Kidney epithelial cell (primary cell): ENCODE results near the gene INF2. TPM values are rescaled to one million over a fixed set of nuclear protein-coding genes. Genes with fewer than 3 reads are reported as not detected.

ENCODE experiments used
- DNase-seq: peaks from one replicate; pipeline ENCODE4 v3.0.0-alpha.2; 2010; ENCODE audit warnings: low read depth
- H3K27me3 ChIP-seq: 2 replicates; pipeline ENCODE4 v1.6.0; 2011; ENCODE audit warnings: low read length; ENCODE audit not compliant: control insufficient read depth, insufficient read depth
- H3K36me3 ChIP-seq: 2 replicates; pipeline ENCODE4 v1.5.1; 2011; ENCODE audit warnings: low read length; ENCODE audit not compliant: control insufficient read depth, insufficient read depth
- H3K4me3 ChIP-seq: 2 replicates; pipeline ENCODE4 v1.5.1; 2011; ENCODE audit warnings: low read depth, mild to moderate bottlenecking, control low read depth, low read length
- total RNA-seq: library from RNA; depleted of rRNA; stranded (reverse); fragments of >200 nt; gene quantifications from 2 replicates; pipeline ENCODE4 v1.2.3, GENCODE V29; 2015
- TF ChIP-seq, protein P1 (sequence below): IDR thresholded peaks from 2 replicates; pipeline ENCODE4 v1.5.1; 2011; ENCODE audit warnings: mild to moderate bottlenecking, moderate library complexity, low read length, control low read depth, inconsistent platforms; ENCODE audit not compliant: insufficient read depth, poor library complexity, severe bottlenecking

INF2 gene
- total RNA-seq, 1 donor from 2014 or later, result 109 TPM

DNA sequence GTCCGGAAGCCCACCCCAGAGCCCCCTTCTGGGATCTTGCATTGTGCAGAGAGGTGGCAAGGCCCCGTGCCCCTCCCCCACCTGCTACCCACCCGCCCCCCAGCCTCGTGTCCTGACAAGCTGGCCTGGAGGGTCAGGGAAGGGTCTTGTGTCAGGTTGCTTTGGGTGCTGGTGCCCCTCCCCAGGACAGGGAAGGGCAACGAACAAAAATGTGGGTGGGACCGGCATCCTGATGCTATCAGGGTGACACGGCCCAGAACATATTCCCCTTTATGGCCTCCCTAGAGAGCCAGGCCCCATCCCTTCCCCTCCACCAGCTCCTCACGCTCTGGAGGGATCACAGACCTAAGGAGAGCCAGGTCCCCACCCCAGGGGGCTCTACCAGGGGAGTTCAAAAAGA lies 46.1 kb upstream of the INF2 start:
- H3K36me3 ChIP-seq, result no peaks in the 10 kb centered on the region
- no peak overlapping the region for H3K4me3 ChIP-seq
- H3K27me3 ChIP-seq, result peaks cover 19% of the 10 kb centered on the region
- no peak for DNase-seq
- TF ChIP-seq, protein P1, sequence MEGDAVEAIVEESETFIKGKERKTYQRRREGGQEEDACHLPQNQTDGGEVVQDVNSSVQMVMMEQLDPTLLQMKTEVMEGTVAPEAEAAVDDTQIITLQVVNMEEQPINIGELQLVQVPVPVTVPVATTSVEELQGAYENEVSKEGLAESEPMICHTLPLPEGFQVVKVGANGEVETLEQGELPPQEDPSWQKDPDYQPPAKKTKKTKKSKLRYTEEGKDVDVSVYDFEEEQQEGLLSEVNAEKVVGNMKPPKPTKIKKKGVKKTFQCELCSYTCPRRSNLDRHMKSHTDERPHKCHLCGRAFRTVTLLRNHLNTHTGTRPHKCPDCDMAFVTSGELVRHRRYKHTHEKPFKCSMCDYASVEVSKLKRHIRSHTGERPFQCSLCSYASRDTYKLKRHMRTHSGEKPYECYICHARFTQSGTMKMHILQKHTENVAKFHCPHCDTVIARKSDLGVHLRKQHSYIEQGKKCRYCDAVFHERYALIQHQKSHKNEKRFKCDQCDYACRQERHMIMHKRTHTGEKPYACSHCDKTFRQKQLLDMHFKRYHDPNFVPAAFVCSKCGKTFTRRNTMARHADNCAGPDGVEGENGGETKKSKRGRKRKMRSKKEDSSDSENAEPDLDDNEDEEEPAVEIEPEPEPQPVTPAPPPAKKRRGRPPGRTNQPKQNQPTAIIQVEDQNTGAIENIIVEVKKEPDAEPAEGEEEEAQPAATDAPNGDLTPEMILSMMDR, result no peak

DNA sequence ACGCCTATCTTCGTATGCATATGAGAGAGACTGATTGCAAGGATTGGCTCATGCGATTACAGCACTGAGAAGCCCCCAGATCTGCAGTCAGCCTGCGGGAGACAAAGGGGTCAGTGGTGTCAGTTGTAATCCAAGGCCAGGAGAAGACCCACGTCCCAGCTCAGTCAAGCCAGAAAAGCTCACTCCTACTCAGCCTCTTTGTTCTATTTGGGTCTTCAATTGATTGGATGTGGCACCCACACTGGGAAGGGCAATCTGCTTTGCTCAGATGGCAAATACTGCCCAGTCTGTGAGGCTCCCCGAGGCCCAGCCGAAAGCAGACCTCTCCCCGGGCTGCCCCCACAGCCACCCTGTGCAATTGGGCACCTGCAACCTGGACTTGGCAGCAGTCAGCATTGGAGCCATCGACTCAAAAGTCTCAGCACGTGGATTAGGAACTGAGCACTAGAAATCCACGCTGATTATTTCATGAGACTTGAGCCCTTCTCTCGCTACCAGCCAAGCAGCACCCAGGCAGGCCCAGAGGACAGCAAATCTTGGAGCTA lies 45.3 kb upstream of the INF2 start:
- no peaks in the 10 kb centered on the region for H3K36me3 ChIP-seq
- no peak for DNase-seq
- H3K27me3 ChIP-seq, result peaks cover 12% of the 10 kb centered on the region
- TF ChIP-seq, protein P1, result no peak
- no peak overlapping the region for H3K4me3 ChIP-seq

DNA sequence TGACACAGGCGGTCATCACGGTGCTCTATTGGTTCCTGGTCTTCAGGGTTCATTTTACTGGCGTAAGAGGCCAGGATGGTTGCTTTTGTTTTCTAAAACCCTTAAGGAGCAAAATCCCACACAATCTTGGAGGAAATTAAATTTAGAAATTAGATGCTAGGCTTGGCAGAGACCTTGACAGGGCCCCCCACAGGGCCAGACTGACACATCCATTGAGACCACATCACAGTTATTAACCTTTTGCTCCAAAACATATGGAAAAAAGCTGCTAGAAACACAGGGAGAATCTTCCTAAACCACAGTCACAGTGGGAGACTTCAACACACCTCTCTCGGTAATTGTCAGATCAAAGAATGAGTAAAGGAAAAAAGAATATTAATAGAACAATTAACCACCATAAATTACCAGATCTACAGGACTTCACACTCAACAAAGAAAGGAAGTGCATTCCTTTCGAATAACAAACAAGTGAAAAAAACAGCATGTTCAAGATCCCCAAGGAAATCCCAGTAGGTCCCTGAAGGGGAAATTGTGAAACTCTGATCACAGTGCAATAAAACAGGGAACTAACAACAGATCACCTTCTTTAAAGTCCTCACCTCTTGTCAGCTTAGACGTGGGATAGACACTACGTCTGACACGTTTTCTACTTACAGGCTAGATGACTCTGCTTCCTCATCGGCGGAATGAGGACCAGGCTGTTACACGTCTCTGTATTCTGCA lies 44.6 kb upstream of the INF2 start:
- Histone ChIP-seq H3K27me3 (peaks cover 7% of the 10 kb centered on the region), H3K36me3 (no peaks in the 10 kb centered on the region), H3K4me3 (no peak overlapping the region)
- no peak for DNase-seq
- TF ChIP-seq, protein P1, result no peak

DNA sequence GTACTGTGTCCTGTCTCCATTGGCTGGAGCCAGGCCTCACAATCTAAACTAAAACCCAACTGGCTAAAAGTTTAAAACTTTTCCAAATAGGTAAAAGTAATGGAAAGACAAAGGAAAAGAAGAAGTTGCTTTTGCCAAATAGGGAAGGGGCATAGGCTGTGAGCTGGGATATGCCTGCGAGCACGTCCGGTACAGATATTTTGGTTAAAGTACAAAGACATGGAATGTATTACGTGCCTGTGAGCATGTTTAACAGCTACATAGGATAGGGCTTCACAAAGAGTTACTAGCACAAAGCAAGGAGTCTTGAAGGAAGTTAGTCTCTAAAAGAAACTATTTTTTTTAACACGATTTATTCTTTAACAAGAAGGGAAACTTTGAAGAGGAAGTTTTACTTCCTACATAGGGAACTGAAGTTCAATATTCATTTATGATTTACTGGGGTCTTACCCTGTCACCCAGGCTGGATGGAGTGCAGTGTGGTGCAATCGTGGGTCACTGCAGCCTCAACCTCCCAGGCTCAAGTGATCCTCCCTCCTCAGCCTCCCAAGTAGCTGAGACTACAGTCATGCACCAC lies 41.9 kb upstream of the INF2 start:
- DNase-seq, result no peak
- H3K27me3 ChIP-seq, result peaks cover 6% of the 10 kb centered on the region
- H3K36me3 ChIP-seq, result no peaks in the 10 kb centered on the region
- H3K4me3 ChIP-seq, result no peak overlapping the region
- TF ChIP-seq, protein P1, result no peak

DNA sequence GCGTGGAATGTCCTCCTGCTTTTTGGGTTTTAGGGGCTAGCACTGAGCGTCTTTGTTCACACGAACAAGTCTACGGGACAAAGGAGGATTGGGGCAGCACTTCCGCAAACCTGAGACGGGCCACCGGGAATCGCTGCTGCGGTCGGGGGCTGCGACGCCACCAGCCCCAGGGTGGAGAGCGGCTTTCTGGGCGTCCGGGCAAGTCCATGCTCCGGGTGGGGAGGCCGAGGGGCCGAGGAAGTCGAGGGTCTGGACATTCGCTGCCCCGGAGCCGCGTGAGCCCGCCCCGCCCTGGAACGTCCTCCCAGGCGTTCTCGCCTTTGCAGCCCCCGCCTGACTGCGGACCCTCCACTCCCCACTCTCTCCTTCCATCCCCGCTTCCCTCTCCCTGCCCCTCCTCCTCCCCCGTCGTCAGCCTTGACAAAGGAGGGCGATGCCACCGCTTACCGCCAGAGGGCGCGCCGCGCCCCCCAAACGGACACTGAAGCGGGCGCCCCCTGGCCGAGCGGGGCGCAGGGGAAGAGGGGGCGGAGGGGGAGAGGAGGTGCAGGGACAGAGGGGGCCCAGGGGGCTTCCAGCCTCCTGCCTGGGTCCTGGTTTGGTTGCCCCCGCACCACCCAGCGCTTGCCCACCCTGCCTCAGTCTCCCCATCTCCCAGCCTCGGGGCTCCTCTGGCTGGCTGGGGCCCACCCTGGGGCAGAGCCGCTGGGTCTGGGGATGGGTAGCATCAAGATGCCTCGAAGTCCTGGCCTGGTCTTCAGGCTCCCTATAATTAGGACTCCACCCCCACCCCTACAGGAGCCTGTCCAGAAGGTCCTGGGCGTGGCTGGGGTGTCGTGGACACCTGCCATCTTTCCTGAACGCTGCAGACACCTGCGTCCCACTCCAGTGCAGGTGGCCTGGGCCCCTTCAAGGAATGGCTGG lies 39.1 kb upstream of the INF2 start:
- no peak for DNase-seq
- Histone ChIP-seq H3K36me3 (no peaks in the 10 kb centered on the region), H3K27me3 (peaks cover 4% of the 10 kb centered on the region), H3K4me3 (peak overlapping the region; percentile 63)
- TF ChIP-seq, protein P1, result peak; percentile 100
